ENCODE results near the gene PRKCE.

The PRKCE gene

GRCh38 chr2:45780541-45781463, 129.3 kb downstream of the PRKCE start:
- no peak for DNase-seq (ENCODE audit: low spot score)

- DNase-seq (ENCODE audit: low spot score) = no peak
Observed at GRCh38 chr2:45781464-45781811, 130.0 kb downstream of the PRKCE start.

DNA sequence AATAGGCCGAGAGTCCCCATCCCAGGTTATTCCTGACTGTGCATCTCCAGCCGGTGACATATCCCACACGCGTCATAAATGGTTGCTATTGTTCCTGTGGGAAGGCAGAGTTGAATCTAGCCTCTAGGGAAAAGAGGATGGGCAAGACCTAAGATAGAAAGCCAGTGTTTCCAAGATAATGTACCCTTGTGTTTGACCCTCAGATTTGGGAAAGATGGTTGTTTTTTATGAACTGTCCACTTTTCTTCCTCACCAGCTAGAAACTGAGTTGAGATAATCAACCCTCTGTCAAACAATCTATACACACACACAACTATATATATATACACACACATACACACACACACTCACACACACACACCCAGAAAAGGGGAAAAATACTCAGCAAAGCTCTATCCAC, 131.0 kb downstream of the PRKCE start:
- no peak for DNase-seq (ENCODE audit: low spot score)

DNA sequence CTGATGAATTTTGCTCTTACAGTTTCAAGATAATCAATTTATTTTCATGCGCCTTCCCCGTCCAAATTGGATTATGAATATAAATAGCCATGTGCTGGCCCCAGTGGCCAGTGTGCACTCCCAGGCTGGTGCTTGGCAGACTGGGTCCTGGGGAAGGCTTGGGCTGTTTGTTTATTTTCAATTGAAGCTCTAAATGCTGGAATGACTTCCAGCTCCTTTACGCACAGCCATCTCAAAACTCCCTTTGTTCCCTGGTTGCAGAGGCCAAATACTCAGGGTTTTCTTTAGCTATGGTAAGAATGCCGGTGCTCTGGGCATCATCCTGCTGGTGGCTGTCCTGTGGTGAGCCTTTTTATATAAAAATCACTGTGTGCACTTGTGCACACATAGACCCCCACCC, 131.5 kb downstream of the PRKCE start:
- peak; percentile 31 for DNase-seq (ENCODE audit: low spot score)

- DNase-seq (ENCODE audit: low spot score) = no peak
Observed at GRCh38 chr2:45786030-45786835, 134.8 kb downstream of the PRKCE start.

- DNase-seq (ENCODE audit: low spot score) = no peak
Observed at GRCh38 chr2:45786836-45787357, 135.4 kb downstream of the PRKCE start.

DNA sequence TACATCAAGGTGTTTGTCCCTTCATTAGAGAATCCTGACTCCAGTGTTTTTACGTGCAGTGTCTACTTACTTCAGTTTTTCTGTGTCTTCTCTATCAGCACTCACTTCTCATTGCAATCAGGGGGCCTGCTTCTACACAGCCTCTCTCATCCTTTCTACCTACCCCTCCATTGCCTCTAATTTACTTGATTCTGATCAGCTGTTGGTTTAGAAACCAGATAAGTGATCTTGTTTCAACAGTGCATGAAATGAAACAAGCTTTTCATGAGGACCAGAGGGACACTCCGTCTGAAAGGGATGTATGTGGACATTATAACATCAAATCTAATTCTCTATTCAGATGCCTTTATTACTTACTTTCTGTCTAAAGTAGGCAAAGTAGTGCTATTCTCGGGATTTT, 136.9 kb downstream of the PRKCE start:
- DNase-seq (ENCODE audit: low spot score) = no peak

DNA sequence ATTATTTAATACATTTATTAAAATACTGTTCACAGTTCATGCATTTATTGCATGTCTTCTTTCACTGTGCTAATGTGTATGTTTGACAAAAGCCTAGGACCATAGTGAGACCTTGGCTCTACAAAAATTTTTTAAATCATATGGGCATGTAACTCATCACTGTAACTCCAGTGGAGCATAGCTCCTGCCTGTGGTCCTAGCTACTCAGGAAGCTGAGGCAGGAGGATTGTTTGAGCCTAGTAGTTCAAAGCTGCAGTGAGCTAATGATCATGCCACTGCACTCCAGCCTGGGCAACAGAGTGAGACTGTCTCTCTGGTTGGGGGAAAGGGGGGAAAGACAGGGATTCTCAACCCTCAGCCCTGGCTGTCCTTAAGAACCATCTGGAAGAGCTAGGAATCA, 137.8 kb downstream of the PRKCE start:
- DNase-seq (ENCODE audit: low spot score) = no peak

- DNase-seq (ENCODE audit: low spot score) = no peak
Observed at GRCh38 chr2:45789961-45790723, 138.7 kb downstream of the PRKCE start.

- DNase-seq (ENCODE audit: low spot score) = peak; percentile 42
Observed at GRCh38 chr2:45793305-45793962, 142.0 kb downstream of the PRKCE start.

- DNase-seq (ENCODE audit: low spot score) = no peak
Observed at GRCh38 chr2:45794134-45794617, 142.7 kb downstream of the PRKCE start.

GRCh38 chr2:45796500-45796899, 145.0 kb downstream of the PRKCE start:
- no peak for DNase-seq (ENCODE audit: low spot score)

- DNase-seq (ENCODE audit: low spot score) = no peak
Observed at GRCh38 chr2:45797451-45798230, 146.2 kb downstream of the PRKCE start.

DNA sequence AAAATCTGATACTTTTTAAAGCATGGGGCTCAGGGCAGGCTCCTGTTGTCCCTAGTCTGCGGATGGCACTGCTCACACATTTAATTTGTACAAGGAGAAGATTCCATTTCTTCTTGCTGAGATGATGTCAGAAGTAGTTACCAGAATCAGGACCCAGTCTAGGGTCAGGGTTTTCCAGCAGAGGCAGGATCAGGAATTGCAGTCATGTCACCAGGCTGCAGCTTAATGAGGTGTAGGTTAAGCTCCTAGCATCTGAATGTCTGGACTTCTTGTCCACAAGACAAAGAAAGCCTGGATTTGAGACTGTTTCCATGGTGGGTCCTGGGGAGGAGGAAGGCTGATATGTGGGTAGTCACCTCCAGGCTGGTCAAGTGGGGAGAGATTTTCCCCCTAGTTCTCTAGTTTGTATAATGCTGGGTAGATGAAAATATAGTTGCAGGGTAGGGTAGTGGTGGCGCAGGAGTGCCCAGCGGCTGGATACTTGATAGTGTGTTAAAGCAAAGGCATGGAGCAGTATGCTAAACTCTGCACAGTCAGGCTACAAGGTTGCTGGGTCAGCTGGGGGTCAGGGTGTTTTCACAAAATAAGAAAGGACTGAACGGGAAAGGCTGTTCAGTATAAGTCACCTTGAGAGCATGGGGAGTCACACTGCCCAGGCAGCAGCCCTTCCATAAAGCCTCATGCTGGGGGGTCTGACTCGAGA, 148.4 kb downstream of the PRKCE start:
- no peak for DNase-seq (ENCODE audit: low spot score)

DNA sequence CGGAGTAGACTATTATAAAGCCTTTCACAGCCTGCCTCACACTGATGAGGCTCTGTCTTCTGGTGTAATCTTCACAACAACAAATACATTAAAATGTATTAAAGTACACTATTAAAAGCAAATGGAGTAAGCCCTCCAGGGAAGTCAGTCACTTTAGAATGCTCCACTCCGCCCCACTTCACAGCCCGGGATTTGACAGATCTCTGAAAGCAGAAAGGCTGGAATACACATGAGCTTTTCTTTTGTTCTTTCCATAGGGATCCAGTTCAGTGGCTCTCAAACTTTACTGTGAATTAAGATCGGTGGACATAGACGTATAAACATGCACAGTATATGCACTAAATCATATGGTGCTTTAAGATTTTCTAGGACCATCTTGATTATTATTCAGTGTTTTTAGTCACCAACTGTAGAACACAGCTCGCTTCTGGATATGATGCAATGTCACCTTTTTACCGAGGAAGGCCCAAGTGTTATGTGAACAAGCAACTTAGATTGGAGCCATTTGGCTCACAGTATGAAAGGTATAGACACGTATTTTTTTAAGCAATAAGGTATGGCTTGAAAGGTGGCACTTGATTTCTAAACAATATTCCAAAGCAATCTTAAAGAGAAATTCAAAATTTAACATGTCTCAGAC, 151.1 kb downstream of the PRKCE start:
- DNase-seq (ENCODE audit: low spot score) = no peak

DNA sequence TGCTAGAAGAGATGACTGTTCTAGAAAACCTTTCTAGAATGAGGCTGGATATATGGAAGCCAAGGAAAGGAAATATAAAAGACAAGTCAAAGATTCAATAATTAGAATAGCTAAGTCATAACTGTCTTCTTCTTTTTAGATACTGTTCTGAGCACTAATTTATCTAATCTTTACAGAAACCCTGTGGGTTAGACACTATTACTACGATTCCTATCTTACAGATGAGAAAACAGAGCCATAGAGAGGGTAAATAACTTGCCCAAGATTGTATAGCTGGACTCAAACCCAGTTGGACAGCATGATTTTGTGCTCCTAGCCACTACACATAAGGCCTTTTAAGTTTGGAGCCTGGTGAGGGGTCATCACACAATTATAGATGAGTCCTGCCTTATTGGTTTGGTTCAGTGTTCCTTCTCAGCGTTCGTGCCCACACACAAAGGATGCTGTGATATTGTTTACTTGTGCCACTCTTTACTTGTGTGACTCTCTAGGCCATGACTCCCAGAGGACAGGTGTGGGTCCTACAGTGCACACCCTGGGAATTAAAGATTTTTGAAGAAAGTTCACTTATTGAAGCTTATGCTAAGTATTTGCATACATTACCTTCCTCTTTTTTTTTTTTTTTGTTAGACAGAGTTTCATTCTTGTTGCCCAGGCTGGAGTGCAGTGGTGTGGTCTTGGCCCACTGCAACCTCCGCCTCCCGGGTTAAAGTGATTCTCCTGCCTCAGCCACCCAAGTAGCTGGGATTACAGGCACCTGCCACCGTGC, 153.7 kb downstream of the PRKCE start:
- DNase-seq (ENCODE audit: low spot score) = no peak

- no peak for DNase-seq (ENCODE audit: low spot score)
Observed at GRCh38 chr2:45806563-45807358, 155.3 kb downstream of the PRKCE start.

DNA sequence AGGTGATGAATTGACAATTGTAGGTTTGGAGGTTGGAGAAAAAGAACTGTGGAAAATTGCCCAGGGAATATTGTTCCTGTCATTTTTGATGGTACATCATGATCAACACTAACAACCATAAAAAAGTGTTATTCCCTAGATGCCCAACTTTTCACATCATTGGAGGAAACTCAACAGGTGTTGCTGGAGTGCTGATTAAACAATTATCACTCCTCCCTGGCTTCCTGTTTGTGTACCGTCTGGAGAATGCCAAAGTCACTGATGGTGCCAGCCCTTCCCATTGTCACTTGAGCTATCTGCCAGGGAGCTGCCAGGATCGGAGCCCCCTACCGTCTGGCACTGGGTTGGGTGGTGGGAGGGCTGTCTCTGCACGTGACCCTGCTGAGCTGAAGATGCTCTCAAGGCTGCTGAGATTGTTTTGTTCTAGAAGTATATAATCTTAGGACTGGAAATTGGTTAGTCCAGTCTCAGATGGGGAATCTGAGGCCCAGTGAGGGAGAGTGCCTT, 156.9 kb downstream of the PRKCE start:
- no peak for DNase-seq (ENCODE audit: low spot score)
